Bronchial epithelial cell (primary cell): ENCODE measurements around the gene ZBTB5. TPM values are rescaled to one million over a fixed set of nuclear protein-coding genes. Genes with fewer than 3 reads are reported as not detected.
A peak's percentile ranks its signal among the peaks of the same experiment; 100 is the strongest.
"Not testable (repeated sequence)": the region's sequence is repeated elsewhere in the genome, so short reads cannot be mapped to it uniquely, and the experiment has no call there.

Experiments used
- DNase-seq: peaks from one replicate; pipeline ENCODE4 v3.0.0-alpha.2; 2010; ENCODE audit warnings: low read depth
- FAIRE-seq: peaks from 2 replicates; lab custom pipeline; 2011; peaks lifted over from hg19 to GRCh38; lab: Jason Lieb, UNC
- H3K27me3 ChIP-seq: 2 replicates; pipeline ENCODE4 v1.5.1; 2011; ENCODE audit warnings: low read length; ENCODE audit not compliant: control insufficient read depth, insufficient read depth
- H3K36me3 ChIP-seq: 2 replicates; pipeline ENCODE4 v1.5.1; 2011; ENCODE audit warnings: low read length; ENCODE audit not compliant: control insufficient read depth, insufficient read depth
- H3K4me3 ChIP-seq: 2 replicates; pipeline ENCODE4 v1.5.1; 2011; ENCODE audit warnings: mild to moderate bottlenecking, low read depth, low read length, control low read depth
- total RNA-seq: library from RNA; depleted of rRNA; stranded (reverse); fragments of >200 nt; gene quantifications from 2 replicates; pipeline ENCODE4 v1.2.1, GENCODE V29; 2014
- TF ChIP-seq, protein P1 (sequence below): IDR thresholded peaks from 2 replicates; pipeline ENCODE4 v1.5.1; 2011; ENCODE audit warnings: mild to moderate bottlenecking, moderate library complexity, low read length, control low read depth, inconsistent platforms; ENCODE audit not compliant: insufficient read depth, severe bottlenecking

The ZBTB5 gene
- total RNA-seq, 1 donor from 2014 or later, result 8.2 TPM

DNA sequence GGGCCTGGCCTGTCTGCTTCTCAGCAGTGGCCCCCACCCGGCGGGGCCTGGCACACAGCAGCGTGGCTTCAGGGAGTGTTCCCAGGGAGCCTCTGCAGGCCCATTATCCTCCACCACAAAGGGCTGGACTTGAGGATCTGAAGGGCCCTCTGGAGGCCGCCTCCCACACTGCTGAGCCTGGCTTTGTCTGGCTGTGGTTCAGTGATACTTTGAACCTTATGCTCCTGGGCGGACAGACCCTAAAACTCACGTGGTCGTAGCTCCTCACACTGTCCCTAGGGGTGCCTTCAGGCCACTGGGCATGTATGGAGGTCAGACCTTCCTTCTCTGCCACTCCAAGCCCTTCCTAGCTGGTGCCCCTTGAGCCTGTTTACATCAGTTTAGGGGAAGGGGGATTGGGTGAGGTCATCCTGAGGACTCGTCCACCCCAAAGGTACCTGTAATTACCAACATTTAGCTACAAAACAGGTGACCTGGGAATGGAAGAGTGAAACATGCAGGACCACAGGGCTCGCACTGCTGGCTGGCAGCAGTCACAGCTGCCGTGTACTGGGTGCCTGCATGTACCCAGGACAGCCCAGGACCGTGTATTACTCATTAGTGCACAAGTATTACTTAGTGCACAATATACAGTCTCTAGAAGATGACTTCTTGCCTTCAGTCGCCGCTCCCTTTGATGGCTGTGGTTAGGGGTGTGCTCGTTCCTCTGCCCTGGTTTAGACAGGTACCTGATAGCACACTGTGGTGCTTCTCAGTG is 34.2 kb downstream of the ZBTB5 start:
- Histone ChIP-seq H3K36me3 (peaks cover 25% of the 10 kb centered on the region), H3K4me3 (no peak overlapping the region), H3K27me3 (no peaks in the 10 kb centered on the region)
- DNase-seq, result no peak
- no peak for FAIRE-seq
- TF ChIP-seq, protein P1, sequence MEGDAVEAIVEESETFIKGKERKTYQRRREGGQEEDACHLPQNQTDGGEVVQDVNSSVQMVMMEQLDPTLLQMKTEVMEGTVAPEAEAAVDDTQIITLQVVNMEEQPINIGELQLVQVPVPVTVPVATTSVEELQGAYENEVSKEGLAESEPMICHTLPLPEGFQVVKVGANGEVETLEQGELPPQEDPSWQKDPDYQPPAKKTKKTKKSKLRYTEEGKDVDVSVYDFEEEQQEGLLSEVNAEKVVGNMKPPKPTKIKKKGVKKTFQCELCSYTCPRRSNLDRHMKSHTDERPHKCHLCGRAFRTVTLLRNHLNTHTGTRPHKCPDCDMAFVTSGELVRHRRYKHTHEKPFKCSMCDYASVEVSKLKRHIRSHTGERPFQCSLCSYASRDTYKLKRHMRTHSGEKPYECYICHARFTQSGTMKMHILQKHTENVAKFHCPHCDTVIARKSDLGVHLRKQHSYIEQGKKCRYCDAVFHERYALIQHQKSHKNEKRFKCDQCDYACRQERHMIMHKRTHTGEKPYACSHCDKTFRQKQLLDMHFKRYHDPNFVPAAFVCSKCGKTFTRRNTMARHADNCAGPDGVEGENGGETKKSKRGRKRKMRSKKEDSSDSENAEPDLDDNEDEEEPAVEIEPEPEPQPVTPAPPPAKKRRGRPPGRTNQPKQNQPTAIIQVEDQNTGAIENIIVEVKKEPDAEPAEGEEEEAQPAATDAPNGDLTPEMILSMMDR, result no peak

DNA sequence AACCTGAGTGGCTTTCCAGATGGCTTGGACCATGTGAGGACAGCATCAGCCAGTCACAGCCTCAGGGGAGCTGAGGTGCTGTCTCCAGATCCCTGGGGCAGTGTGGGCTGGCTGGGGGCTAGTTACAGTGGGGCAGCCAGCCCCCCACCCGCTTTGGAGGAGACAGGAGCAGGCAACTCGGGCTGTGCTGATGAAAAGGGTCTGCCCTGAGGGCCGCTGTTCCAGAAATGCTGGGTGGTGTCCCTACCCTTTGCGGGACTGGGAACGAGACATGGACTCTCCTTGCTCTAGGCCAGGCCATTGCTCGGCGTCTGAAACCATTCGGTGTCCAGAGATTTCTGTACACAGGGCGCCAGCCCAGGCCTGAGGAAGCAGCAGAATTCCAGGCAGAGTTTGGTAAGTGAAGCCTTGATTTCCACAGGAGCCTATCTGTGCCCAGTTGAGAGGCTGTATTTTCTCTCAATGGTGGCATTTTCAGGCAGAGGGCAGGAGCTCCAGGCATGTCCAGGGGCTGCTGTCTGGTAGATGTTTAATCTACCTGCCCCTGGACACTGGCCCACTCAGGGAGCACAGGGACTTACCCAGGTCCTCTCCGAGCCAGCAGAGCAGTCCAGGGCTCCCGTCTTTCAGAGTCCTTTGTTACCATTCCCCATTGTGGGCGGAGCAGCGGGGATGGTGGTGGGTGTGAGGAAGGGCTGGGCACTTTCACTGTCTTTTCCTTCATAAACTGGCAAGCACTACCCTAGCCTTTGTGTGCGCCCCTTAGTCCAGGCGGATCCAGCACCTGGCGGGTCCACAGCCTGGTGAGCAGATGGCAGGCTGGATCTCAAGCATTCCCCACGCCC is 35.6 kb downstream of the ZBTB5 start:
- FAIRE-seq, result no peak
- no peak overlapping the region for H3K4me3 ChIP-seq
- TF ChIP-seq, protein P1, result no peak

DNA sequence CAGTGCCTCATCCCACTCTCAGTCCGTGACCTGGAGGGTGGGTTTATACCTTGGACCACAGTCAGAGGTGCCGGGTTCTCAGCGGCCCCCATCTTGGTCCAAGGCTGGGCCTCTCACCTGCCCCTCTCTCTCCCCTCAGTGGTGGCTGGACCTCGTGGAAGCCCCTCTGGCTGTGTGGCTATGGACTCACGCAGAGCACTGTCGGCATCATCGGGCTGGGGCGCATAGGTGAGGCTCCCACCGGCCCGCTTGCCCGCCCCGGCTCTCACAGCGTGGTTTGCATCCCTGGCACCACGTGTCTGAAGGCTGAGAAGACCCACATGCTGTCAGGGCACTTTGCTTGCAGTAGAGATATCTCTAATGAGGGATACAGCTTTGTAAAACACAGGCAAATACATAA is 36.9 kb downstream of the ZBTB5 start:
- H3K27me3 ChIP-seq, result no peaks in the 10 kb centered on the region
- no peak overlapping the region for H3K4me3 ChIP-seq
- peaks cover 26% of the 10 kb centered on the region for H3K36me3 ChIP-seq
- TF ChIP-seq, protein P1, result no peak
- DNase-seq, result no peak
- no peak for FAIRE-seq

More for the DNA sequence above, 35.6 kb downstream of the ZBTB5 start:
- no peak for DNase-seq
- H3K36me3 ChIP-seq, result peaks cover 27% of the 10 kb centered on the region
- no peaks in the 10 kb centered on the region for H3K27me3 ChIP-seq

DNA sequence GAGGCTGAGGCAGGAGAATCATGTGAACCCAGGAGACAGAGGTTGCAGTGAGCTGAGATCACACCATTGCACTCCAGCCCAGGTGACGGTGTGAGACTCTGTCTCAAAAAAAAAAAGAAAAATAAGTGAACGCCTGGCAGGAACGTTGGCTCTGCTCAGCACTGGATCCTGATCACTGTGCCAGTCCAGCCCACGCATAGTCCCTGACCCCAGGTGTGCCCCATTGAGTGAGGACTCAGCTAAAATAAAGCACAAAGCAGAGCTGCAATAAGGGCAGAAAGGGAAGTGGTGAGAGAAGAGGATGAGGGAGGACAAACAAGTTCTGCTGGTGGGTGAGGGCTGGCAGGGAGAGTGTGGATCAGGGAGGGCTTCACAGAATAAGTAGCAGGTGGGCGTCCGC is 38.4 kb downstream of the ZBTB5 start:
- no peak for DNase-seq
- Histone ChIP-seq H3K4me3 (no peak overlapping the region), H3K36me3 (peaks cover 25% of the 10 kb centered on the region), H3K27me3 (no peaks in the 10 kb centered on the region)
- TF ChIP-seq, protein P1, result no peak
- FAIRE-seq, result peak; percentile 18

DNA sequence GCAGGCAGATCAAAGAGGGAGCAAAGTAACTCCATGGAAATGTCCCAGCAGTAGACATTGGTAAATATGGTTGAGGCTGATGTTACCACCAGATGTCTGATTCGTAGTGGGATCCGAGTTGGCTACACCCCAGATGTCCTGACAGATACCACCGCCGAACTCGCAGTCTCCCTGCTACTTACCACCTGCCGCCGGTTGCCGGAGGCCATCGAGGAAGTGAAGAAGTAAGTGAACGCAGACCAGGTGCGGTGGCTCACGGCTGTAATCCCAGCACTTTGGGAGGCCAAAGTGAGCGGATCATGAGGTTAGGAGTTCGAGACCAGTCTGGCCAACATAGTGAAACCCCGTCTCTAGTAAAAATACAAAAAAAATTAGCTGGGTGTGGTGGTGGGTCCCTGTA is 38.8 kb downstream of the ZBTB5 start:
- H3K36me3 ChIP-seq, result peaks cover 24% of the 10 kb centered on the region
- not testable (repeated sequence) for DNase-seq, FAIRE-seq, H3K27me3 ChIP-seq, H3K4me3 ChIP-seq

DNA sequence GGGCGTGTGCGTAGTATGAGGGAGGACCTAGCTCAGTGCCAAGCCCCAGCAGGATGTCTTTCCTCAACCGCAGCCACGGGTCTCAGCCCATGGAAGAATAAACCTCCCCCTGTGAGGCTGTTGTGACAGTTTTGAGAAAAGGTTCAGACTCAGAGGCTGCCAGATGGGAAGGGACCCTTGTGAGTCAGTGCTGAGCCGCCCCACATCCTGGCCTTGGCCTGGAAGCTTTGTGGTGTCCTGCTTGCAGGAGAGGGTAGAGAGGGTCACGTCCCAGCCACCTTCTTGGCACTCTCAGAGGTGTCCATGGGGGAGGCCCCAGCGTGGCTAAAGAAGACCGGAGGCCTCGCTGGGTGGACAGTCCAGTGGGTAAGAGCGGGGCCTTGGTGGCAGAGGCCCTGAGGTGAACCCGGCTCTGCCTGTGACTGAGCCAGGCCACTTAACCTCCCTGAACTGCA is 39.9 kb downstream of the ZBTB5 start:
- peaks cover 23% of the 10 kb centered on the region for H3K36me3 ChIP-seq
- FAIRE-seq, result no peak
- TF ChIP-seq, protein P1, result no peak
- no peak overlapping the region for H3K4me3 ChIP-seq
- no peaks in the 10 kb centered on the region for H3K27me3 ChIP-seq
- DNase-seq, result no peak
